GM12891 (cell line): ENCODE data around the gene ALG11.

Experiments used
- POLR2A ChIP-seq: IDR thresholded peaks from 2 replicates; pipeline ENCODE4 v1.6.1; 2011; ENCODE audit warnings: low read depth, low read length, control low read depth
- POLR2AphosphoS5 ChIP-seq: IDR thresholded peaks from 2 replicates; pipeline ENCODE4 v1.6.1; 2011; ENCODE audit warnings: low read depth, low read length, control low read depth
- SPI1 ChIP-seq: IDR thresholded peaks from 2 replicates; pipeline ENCODE4 v1.6.1; 2011; ENCODE audit warnings: low read depth, low read length, control low read depth

DNA sequence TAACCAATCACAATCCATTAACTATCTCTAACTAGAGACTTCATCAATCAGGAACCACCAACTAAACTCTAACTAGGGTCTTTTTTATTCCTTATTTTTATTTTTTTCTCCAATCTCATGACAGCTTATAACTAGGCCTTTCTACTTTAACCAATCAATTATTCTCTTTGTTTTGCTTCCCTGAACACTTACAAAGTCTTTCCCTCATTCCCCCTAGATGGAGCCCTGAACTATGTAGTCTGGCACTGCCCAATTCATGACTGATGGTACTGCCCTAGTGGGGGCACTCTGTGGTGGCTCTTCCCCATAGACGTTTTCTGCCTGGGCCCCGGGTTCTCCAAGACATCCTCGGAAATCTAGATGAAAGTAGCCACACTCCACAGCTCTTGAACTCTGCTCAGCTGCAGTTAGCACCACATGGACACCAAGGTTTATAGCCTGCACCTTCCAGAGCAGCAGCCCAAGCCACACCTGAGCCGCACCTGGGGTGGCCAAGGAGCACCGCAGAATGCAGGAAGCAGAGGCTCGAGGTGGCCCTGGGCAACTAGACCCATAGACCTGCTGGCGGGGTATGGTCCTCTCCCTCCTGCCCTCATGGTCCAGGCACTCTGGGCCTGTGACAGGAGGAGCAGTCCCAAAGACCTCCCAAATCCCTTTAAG, 7.6 kb upstream of the ALG11 start:
- TF ChIP-seq POLR2A (no peak), POLR2AphosphoS5 (no peak), SPI1 (no peak)
